ENCODE data around the gene SCGB1A1. TPM values are rescaled to one million over a fixed set of nuclear protein-coding genes. Genes with fewer than 3 reads are reported as not detected.

Gene SCGB1A1
- total and polyA plus RNA-seq, 7 donors, result 11.4 TPM; not detected in 6

- H3K9me3 ChIP-seq, result no peaks in the 10 kb centered on the region
- H3K27ac ChIP-seq, result no peak overlapping the region
- WGBS, 2 donors, result 91 to 93% methylated on average over 11 of the region's 11 CpGs
- H3K4me3 ChIP-seq, result no peak overlapping the region
- intact Hi-C loops (cut with DNase I), result no loop called here
- TF ChIP-seq POLR2AphosphoS5 (IDR thresholded peaks at IDR 0.05) (no peak), CTCF (IDR thresholded peaks at IDR 0.05) (no peak), EP300 (IDR thresholded peaks at IDR 0.05) (no peak), POLR2A (IDR thresholded peaks at IDR 0.05) (no peak)
- H3K27me3 ChIP-seq, result no peaks in the 10 kb centered on the region
- H3K4me1 ChIP-seq, result no peaks in the 10 kb centered on the region
- no peak for DNase-seq
- H3K36me3 ChIP-seq, result no peaks in the 10 kb centered on the region
Measured at GRCh38 chr11:62388999-62389398, 29.8 kb upstream of the SCGB1A1 start.

GRCh38 chr11:62390237-62390636, 28.6 kb upstream of the SCGB1A1 start:
- Histone ChIP-seq H3K36me3 (no peaks in the 10 kb centered on the region), H3K27me3 (no peaks in the 10 kb centered on the region), H3K4me3 (no peak overlapping the region), H3K4me1 (peaks cover 0 to 8% (median 4%) of the 10 kb centered on the region in 4 donors), H3K9me3 (no peaks in the 10 kb centered on the region), H3K27ac (no peak overlapping the region)
- 72% methylated on average over 5 of the region's 5 CpGs for WGBS, 2 donors
- DNase-seq, result no peak
- intact Hi-C loops (cut with DNase I), result loop anchor here (10.0 kb wide), 1 partner anchor 495 kb away; the partner anchor contains the start of gene SLC3A2
- TF ChIP-seq CTCF (IDR thresholded peaks at IDR 0.05) (no peak), POLR2AphosphoS5 (IDR thresholded peaks at IDR 0.05) (no peak), EP300 (IDR thresholded peaks at IDR 0.05) (no peak)

GRCh38 chr11:62390722-62391121, 28.1 kb upstream of the SCGB1A1 start:
- Histone ChIP-seq H3K4me1 (peaks cover 0 to 13% (median 8%) of the 10 kb centered on the region in 4 donors), H3K36me3 (no peaks in the 10 kb centered on the region), H3K9me3 (no peaks in the 10 kb centered on the region), H3K4me3 (no peak overlapping the region), H3K27ac (no peak overlapping the region), H3K27me3 (no peaks in the 10 kb centered on the region)
- intact Hi-C loops (cut with DNase I), result loop anchor here (10.0 kb wide), 1 partner anchor 494 kb away; the partner anchor contains the start of gene SLC3A2
- 55 to 98% methylated on average over 1 of the region's 1 CpG for WGBS, 2 donors
- no peak for TF ChIP-seq POLR2AphosphoS5 (IDR thresholded peaks at IDR 0.05)
- no peak for TF ChIP-seq POLR2A (IDR thresholded peaks at IDR 0.05)
- no peak for TF ChIP-seq EP300 (IDR thresholded peaks at IDR 0.05)
- TF ChIP-seq CTCF (IDR thresholded peaks at IDR 0.05), result no peak
- DNase-seq, result no peak

- TF ChIP-seq EP300 (IDR thresholded peaks at IDR 0.05) (no peak), POLR2A (IDR thresholded peaks at IDR 0.05) (no peak), CTCF (IDR thresholded peaks at IDR 0.05) (no peak), POLR2AphosphoS5 (IDR thresholded peaks at IDR 0.05) (no peak)
- H3K27ac ChIP-seq, result no peak overlapping the region
- WGBS, 2 donors, result 89 to 90% methylated on average over 16 of the region's 16 CpGs
- H3K36me3 ChIP-seq, result no peaks in the 10 kb centered on the region
- no peaks in the 10 kb centered on the region for H3K9me3 ChIP-seq
- DNase-seq, result no peak
- intact Hi-C loops (cut with DNase I), result loop anchor here (10.0 kb wide), 1 partner anchor 493 kb away; the partner anchor contains the start of gene SLC3A2
- H3K27me3 ChIP-seq, result no peaks in the 10 kb centered on the region
- H3K4me3 ChIP-seq, result no peak overlapping the region
- H3K4me1 ChIP-seq, result peaks cover 0 to 24% (median 18%) of the 10 kb centered on the region in 4 donors
Measured at GRCh38 chr11:62391642-62392425, 27.0 kb upstream of the SCGB1A1 start.

Measured in sigmoid colon (tissue), 7 donors.